CD4-positive, alpha-beta T cell treated with Interleukin-4 for 1 hour (primary cell): ENCODE measurements around the gene HNF4A.

Source experiments
- DNase-seq, 2 donors: peaks; one replicate each; pipeline ENCODE4 v3.0.0-alpha.2; 2020 to 2022

HNF4A gene

DNA sequence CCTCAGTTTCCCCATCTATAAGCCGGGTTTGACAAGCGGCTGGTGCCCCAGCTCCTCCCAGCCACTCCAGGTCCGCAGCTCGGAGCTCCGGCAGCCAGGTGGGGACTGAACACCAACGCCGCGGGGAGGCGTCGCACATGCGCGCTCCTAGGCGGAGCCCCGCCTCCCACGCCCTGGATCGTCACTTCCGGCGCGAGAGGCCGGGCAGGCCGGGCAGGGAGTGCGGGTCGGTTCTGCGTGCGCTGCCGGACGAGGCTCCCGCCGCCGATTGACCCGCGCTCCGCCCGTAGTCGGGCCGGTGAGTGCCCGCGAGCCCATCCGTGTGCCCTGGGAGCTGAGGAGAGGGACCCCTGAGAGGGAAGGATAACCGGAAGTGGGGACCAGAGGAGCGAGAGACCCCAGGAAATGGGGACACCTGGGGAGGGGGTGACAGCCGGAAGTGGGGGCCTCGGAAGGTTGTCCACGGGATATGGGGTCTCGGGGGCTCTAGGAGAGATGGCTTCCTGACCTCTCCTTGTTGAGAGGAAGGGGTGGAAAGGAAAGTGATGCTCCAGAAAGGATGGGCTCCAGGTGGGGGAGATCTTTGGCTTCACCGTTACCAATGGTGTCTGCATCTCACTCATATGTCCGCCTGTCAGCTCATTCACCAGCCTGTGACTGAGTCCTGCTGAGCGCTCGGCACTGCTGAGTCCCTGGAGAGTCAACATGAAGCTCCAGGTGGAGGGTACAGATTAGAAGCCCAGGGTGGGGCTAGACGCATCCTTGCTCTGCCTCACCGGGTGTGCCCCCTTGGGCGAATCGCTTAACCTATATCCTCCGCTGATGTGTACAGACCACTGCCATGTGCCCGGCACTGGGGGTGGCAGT lies 120.4 kb downstream of the HNF4A start, which contains the start of gene TTPAL:
Gene TTPAL (plus strand): TSS at position 181 of the 867 bp plus-strand sequence. CDS start 4,126 bp downstream, outside the sequence.
- peak; percentile 89 to 90 for DNase-seq

DNA sequence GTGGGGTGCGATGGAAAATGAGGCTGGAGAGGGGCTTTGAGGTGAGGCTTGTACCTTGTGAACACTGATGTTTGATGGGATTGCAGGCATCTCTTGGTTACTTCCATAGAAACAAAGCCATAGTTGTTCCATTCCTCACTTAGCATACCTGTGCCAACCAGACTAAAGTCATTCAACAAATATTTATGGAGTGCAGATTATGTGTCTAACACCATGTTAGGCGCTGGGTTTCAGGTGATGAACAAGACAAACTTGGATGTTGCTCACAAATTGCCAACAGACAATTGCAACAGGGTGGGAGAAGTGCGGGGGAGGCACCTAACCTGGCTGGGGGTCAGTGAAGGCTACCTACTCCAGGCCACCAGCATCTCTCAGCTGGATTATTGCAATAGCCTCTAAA lies 121.7 kb downstream of the HNF4A start:
- no peak for DNase-seq

DNA sequence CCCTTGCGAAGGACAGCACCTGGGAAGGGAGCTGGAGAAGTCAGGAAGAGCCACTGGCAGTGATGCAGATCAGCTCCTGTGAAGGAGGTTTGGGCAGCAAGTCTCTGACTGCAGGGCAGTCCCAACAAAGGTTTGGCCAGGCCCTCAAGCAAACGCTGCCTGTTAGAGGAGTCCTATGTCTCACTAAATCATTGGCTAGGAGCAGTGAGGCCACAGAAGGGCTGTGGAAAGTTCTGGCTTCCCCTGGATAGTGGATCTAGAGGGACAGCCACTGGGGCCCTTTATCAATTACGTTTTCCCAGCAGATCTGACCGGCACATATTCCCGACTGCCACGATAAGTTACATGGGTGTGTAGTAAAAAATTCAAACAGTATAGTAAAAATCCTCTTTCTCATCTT lies 122.7 kb downstream of the HNF4A start:
- DNase-seq: no peak

DNA sequence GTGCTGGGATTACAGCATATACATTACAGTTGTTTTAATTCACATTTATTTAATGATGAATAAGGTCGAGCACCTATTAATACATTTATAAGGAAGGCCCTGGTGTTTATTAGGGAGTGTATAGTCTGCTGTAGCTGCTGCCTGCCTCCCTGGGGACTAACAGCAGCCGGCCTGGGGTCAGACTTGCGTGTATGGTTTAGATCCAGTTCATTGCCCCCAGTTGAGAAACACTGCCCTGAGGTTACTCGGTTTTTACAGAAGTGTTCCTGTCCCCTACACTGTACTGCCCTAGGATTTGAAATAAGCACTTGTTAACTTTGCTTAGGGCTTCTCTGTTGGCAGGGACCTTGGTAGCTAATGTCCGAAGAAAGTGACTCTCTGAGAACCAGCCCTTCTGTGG lies 124.1 kb downstream of the HNF4A start:
- DNase-seq: no peak

DNA sequence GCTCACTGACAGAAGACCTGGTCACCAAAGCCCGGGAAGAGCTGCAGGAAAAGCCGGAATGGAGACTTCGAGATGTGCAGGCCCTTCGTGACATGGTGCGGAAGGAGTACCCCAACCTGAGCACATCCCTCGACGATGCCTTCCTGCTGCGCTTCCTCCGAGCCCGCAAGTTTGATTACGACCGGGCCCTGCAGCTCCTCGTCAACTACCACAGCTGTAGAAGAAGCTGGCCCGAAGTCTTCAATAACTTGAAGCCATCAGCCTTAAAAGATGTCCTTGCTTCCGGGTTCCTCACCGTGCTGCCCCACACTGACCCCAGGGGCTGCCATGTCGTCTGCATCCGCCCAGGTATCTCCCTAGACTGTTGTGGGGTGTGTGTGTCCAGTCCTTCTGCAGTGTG lies 124.6 kb downstream of the HNF4A start:
- DNase-seq: no peak

DNA sequence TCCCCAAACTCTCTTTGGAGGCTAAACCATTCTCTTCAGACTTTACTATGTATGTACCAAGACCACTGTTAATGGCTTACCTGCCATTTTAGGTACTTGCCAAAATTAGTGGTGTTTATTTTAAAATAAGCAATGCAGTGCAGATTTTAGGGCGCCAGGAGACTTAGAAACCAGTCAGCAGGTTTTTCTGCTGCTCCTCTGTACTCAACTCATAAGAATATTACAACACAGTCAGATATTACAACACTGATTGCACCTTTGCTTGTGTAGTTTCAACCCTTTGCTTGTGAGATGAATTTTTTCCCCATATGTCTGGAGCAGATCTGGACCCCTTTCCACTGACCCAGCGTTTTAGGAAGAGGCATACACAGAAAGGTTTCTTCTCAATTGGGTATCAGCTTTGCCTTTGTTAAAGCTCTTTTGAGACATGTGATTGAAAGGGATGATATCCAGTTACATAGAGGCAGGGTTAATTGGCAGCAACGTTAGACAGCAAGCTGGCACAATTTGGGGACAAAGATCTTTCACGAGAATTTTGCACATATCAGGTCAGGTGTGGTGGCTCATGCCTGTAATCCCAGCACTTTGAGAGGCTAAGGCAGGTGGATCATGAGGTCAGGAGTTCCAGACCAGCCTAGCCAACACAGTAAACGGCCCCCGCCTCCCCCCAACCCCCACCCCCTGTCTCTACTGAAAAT lies 126.4 kb downstream of the HNF4A start:
- no peak for DNase-seq

DNA sequence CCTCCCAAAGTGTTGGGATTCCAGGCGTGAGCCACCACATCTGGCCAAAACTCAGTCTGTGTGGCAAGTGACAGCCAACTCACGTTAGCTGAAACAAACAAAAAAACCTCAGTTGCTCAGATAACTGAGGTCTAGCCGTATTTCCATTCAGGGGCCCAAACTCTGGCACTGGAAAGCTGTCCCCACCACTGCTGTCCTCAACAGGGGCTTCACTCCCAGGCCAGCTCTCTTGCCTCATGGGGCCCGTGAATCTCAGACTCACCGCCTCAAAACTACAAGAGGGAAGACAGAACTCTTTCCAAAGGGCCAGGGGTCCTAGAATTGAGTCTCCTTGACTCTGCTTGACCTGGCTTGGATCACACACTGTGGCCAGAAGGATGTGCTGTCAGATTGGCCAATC lies 127.6 kb downstream of the HNF4A start:
- no peak for DNase-seq
